IPS DF 6.9 (cell line): ENCODE data around the gene ZC3H12A.

Experiments
- DNase-seq: peaks from one replicate; pipeline ENCODE4 v3.0.0-alpha.2; 2013; ENCODE audit warnings: low read depth, low spot score
- H3K27ac ChIP-seq: one replicate; pipeline ENCODE4 v1.5.1; 2013; ENCODE audit warnings: low read length, control low read depth
- H3K27me3 ChIP-seq: 2 replicates; pipeline ENCODE4 v1.6.1; 2013; ENCODE audit warnings: mild to moderate bottlenecking, low read length; ENCODE audit not compliant: control insufficient read depth, insufficient read depth
- H3K36me3 ChIP-seq: 2 replicates; pipeline ENCODE4 v1.6.1; 2013; ENCODE audit warnings: low read length; ENCODE audit not compliant: control insufficient read depth, insufficient read depth
- H3K4me1 ChIP-seq: 2 replicates; pipeline ENCODE4 v1.6.1; 2013; ENCODE audit warnings: low read length; ENCODE audit not compliant: control insufficient read depth, insufficient read depth
- H3K4me3 ChIP-seq: 2 replicates; pipeline ENCODE4 v1.5.1; 2013; ENCODE audit warnings: mild to moderate bottlenecking, low read length
- H3K9me3 ChIP-seq: 2 replicates; pipeline ENCODE4 v1.6.1; 2013; ENCODE audit warnings: low read length, inconsistent platforms; ENCODE audit not compliant: control insufficient read depth, insufficient read depth
- WGBS: extraction: QIAGEN DNeasy Blood & Tissue Kit; methylation state at CpG from one replicate; pipeline ENCODE4 v1.1.7; 2013; ENCODE audit warnings: mixed read lengths, missing lambda C conversion rate; ENCODE audit not compliant: insufficient read length, insufficient coverage; 5-methylcytosine and 5-hydroxymethylcytosine counted together

Gene ZC3H12A

DNA sequence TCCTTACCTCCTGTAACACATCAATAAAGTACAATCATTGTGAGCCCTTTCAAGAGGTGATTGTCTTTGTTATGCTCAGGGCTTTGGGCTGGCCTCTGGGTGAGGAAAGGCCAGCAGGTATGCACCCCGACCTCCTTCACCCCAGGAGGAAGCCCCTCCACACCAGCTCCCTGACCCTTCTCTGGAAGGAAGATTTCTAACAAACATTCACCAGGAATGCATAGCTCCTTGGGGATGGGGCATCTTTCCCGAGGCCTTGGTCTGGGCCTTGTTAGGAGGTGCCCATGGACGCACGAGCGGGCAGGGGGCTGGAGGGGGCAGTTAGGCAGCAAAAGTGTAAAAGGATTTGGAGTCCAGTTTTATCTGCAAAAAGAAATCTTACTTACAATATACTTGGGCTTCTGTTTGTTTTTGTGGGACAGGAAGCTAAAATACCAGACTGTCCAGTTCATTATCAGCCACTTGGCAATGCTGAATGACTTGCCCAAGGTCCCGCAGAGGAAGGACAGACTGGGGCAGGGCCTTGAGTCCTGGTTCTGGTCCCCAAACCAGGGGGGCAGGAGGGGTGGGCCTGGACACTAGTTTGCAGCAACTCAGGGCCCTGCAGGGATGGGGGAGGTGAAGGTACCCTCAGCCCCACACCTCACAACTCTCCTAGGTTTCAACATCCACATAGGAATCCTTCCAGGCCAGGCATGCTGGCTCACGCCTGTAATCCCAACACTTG, 10.1 kb downstream of the ZC3H12A start:
- Histone ChIP-seq H3K4me1 (no peaks in the 10 kb centered on the region; the same call in 1 of the 2 replicates), H3K27ac (no peak overlapping the region), H3K9me3 (no peaks in the 10 kb centered on the region), H3K4me3 (no peak overlapping the region), H3K27me3 (no peaks in the 10 kb centered on the region), H3K36me3 (peaks cover 21% of the 10 kb centered on the region)
- WGBS: no CpG with 5 or more reads among the region's 7 CpGs
- DNase-seq: no peak

DNA sequence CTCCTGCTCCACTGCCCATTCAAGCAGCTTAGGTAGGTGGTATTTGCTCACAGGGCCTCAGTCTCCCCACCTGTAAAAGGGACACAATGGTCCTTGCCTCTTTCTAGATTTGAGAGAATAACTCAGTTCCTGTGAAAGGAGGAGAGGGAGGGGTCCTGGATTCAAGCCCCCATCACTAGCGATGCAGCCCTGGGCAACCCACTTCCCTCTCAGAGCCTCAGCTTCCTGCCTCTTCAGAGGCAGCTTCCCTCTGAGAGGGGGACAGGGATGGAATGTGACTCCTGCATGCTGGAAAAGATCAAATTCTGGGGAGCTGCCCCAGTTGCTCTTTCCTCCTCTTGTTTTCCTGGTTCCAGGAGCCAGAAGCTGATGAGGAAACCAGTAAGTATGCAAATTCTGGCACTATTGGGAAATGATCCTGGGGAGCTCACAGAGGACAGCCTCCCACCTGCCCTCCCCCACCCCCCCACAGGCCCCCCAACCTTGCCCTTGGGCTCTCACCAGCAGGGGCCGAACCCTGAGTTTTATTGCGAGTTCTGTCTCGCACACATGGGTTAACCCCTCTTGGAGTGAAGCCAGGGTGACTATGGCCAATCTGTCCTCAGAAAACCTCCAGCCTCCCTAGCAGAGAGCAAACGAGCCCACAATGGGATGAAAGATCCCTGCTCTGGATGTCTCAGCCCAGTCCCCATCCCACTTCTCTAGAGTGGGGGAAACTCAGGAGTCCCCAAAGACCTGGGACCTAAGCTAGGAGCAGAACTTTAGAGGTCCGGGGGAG, 11.7 kb downstream of the ZC3H12A start:
- no peak overlapping the region for H3K27ac ChIP-seq
- no peak for DNase-seq
- no CpG with 5 or more reads among the region's 6 CpGs for whole genome bisulfite sequencing
- H3K27me3 ChIP-seq: no peaks in the 10 kb centered on the region
- H3K4me1 ChIP-seq: no peaks in the 10 kb centered on the region; the same call in 1 of the 2 replicates
- H3K36me3 ChIP-seq: peaks cover 8% of the 10 kb centered on the region
- no peaks in the 10 kb centered on the region for H3K9me3 ChIP-seq
- H3K4me3 ChIP-seq: no peak overlapping the region

DNA sequence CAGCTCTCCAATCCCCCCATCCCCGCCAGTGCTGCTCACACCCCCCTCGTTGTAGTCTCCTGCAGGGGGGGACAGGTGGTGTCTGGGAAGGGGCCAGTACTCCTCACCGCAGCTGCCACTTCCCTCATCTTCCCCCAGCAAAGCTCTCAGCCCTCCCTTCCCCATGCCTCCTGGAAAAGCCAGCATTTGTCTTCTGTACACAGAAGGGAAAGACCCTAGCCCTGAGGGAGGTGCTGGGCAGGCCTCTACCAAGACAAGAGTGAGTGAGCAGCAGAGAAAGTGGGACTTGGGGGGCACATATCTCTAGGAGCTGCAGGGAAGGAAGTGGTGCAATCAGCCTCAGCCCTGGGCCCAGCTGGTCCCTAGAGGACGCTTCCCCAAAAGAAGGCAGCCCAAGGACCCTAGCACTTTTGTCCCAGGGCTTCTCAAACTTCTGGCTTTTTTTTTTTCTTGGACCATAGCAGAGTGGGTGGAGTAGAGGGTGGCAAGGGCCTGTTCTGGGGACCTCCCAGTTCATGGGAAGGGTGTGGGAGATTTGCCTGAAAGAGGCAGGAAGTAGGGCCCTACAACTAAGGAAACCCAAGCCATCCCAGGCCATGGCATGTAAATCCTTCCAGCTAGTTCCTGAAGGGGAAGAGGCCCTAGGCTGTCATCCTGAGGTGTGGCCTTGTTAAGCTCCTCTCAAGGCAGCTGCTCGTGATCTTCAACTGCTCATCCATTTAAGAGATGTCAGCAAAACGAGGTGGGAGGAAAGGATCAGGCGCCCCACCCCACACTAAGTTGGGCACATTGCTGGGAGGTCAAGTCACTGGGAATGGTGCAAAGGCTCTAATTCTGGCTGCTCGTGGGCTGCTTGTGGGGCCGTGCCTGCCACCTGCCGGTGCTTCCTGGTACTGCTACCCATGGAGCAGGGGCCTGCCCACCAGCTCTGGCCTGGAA, 12.6 kb downstream of the ZC3H12A start:
- H3K36me3 ChIP-seq: peaks cover 4% of the 10 kb centered on the region
- DNase-seq: no peak
- no peaks in the 10 kb centered on the region for H3K27me3 ChIP-seq
- no peak overlapping the region for H3K27ac ChIP-seq
- no peaks in the 10 kb centered on the region for H3K9me3 ChIP-seq
- no peak overlapping the region for H3K4me3 ChIP-seq
- H3K4me1 ChIP-seq: no peaks in the 10 kb centered on the region; the same call in 1 of the 2 replicates
- WGBS: no CpG with 5 or more reads among the region's 10 CpGs

GRCh38 chr1:37487619-37487984, 13.2 kb downstream of the ZC3H12A start:
- peaks cover 4% of the 10 kb centered on the region for H3K36me3 ChIP-seq
- no peaks in the 10 kb centered on the region; the same call in 1 of the 2 replicates for H3K4me1 ChIP-seq
- no peaks in the 10 kb centered on the region for H3K9me3 ChIP-seq
- H3K4me3 ChIP-seq: no peak overlapping the region
- no peak overlapping the region for H3K27ac ChIP-seq
- WGBS: no CpG with 5 or more reads among the region's 5 CpGs
- no peaks in the 10 kb centered on the region for H3K27me3 ChIP-seq
- DNase-seq: no peak

DNA sequence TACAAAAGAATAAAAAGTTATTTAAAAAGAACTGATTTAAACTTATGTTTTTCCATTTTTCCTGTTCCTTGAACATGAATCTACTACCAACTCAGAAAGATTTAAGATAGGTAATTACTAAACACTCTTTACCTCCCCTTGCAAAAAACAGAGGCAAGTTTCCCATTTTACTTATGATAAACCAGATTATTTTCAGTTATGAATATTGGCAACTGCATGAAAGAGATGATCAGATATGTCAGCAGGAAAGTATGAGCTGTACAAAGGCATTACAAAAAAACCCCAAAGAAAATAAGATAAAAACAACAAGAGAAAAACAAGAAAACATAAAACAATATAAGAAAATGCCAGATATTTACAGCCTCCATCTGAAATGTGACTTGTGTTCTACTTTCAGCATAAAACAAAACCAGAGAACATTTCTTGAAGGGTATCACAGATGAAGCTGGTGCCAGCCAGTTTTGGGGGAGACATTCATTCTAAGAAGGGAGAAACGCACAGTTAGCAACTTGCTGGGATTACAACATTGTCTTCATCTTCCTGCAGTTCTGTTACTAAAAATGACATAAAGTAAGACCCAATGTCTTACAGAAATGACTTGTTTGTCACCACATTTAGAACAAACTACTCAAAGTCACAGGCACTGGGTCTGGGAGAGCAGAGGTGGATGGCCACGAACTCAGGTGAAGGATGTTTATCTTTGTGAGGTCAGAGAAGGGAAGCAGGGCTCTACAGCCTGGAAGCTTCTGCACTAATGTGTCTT, 19.1 kb downstream of the ZC3H12A start:
- no peak for DNase-seq
- Histone ChIP-seq H3K9me3 (no peaks in the 10 kb centered on the region), H3K4me3 (no peak overlapping the region), H3K27ac (no peak overlapping the region), H3K36me3 (peaks cover 4% of the 10 kb centered on the region; the same call in 1 of the 2 replicates), H3K4me1 (no peaks in the 10 kb centered on the region), H3K27me3 (no peaks in the 10 kb centered on the region)
- no CpG with 5 or more reads among the region's 2 CpGs for WGBS

GRCh38 chr1:37495875-37496274, 21.5 kb downstream of the ZC3H12A start:
- Histone ChIP-seq H3K36me3 (peaks cover 4% of the 10 kb centered on the region; the same call in 1 of the 2 replicates), H3K27ac (no peak overlapping the region), H3K27me3 (no peaks in the 10 kb centered on the region), H3K4me1 (no peaks in the 10 kb centered on the region), H3K9me3 (no peaks in the 10 kb centered on the region), H3K4me3 (no peak overlapping the region)
- DNase-seq: no peak
- WGBS: no CpG with 5 or more reads among the region's 1 CpG

GRCh38 chr1:37497832-37498231, 23.5 kb downstream of the ZC3H12A start:
- DNase-seq: no peak
- Histone ChIP-seq H3K36me3 (no peaks in the 10 kb centered on the region; the same call in 1 of the 2 replicates), H3K27me3 (no peaks in the 10 kb centered on the region), H3K27ac (no peak overlapping the region), H3K4me3 (no peak overlapping the region), H3K9me3 (no peaks in the 10 kb centered on the region), H3K4me1 (no peaks in the 10 kb centered on the region)
- WGBS: no CpG with 5 or more reads among the region's 2 CpGs

DNA sequence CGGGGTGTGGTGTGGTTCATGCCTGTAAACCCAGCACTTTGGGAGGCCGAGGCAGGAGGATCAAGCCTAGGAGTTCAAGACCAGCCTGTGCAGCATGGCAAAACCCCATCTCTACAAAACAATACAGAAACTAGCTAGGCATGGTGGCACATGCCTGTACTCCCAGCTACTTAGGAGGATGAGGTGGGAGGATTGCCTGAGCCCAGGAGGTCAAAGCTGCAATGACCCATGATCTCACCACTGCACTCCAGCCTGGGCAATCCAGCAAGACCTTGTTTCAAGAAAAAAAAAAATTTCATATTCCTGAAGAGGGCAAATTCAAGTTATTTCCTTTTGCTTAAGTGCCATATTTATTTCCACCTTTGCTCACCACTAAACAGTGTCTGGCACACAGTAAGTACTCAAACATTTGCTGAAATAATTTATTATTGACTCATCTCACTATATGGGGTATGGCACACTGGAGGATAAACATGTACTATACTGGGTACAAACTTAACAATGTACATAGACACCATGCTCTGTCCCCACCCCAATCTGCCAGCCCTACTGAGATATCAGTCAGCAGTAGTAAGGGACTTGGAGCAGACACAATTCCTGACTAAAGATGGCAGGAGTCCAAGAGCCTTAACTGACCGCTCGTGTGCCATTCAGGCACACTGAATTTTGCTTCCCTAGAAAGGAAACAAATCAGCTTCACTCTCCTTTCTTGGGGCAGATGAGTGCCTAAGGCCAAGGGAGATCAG, 24.7 kb downstream of the ZC3H12A start:
- Histone ChIP-seq H3K4me1 (no peaks in the 10 kb centered on the region), H3K27me3 (no peaks in the 10 kb centered on the region), H3K36me3 (no peaks in the 10 kb centered on the region; the same call in 1 of the 2 replicates), H3K27ac (no peak overlapping the region), H3K9me3 (no peaks in the 10 kb centered on the region), H3K4me3 (no peak overlapping the region)
- no peak for DNase-seq
- WGBS: no CpG with 5 or more reads among the region's 4 CpGs

DNA sequence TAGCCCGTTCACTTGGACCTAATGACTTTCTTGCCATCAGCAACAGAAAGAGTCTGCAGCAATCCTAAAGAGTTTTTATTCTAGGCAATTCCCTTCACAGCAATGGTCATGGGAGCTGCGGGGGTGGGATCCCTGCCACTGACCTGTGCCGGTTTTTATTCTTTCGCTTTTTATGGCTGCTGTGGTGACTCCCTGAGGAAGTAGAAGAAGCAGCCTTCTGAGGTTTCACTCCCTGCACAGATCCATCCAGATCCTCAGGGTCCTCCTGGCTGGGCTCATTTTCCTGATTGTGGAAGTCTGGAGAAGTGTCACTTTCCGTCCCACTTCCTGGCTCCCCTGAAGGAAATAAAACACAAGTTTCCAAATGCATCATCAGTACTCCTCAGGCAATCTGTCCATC, 27.3 kb downstream of the ZC3H12A start:
- Histone ChIP-seq H3K27ac (no peak overlapping the region), H3K36me3 (no peaks in the 10 kb centered on the region; the same call in 1 of the 2 replicates), H3K27me3 (no peaks in the 10 kb centered on the region), H3K4me1 (no peaks in the 10 kb centered on the region), H3K4me3 (no peak overlapping the region), H3K9me3 (no peaks in the 10 kb centered on the region)
- WGBS: no CpG with 5 or more reads among the region's 5 CpGs
- no peak for DNase-seq
